PC-9 (cell line): ENCODE results near the gene SLC16A12. TPM values are rescaled to one million over a fixed set of nuclear protein-coding genes. Genes with fewer than 3 reads are reported as not detected.

Experiments used
- BruUV-seq: library from RNA; stranded (reverse); fragments of 400-500 nt; replicated peaks from 2 replicates; lab custom pipeline; 2021; lab: Mats Ljungman, UMichigan
- CTCF ChIA-PET: fragments of 300-600 bp; sonication (Branson Sonifier 250); formaldehyde crosslinking; loops from one replicate; lab custom pipeline; 2022; ENCODE audit warnings: antibody characterized with exemption; lab: Charles Lee
- POLR2A ChIA-PET: fragments of 300-600 bp; sonication (Branson Sonifier 250); formaldehyde crosslinking; loops from one replicate; lab custom pipeline; 2022; ENCODE audit warnings: antibody characterized with exemption; ENCODE audit not compliant: unreplicated experiment; lab: Charles Lee
- DNase-seq, 2 experiments: peaks; one replicate each; pipeline versions ENCODE4 v3.0.0 to v3.0.0-alpha.2; 2015 to 2022; ENCODE audit warnings: mixed read lengths in 1 of 2
- H2AFZ ChIP-seq: fragments of 200-600 bp; sonication (generic); 2 replicates; pipeline ENCODE4 v1.8.1; 2017; ENCODE audit warnings: antibody characterized with exemption
- H3F3A ChIP-seq: fragments of 200-600 bp; sonication (generic); 2 replicates; pipeline ENCODE4 v1.8.1; 2017; ENCODE audit warnings: antibody characterized with exemption, mild to moderate bottlenecking, low read depth; ENCODE audit not compliant: insufficient read depth
- H3K27ac ChIP-seq: fragments of 200-600 bp; sonication (generic); 2 replicates; pipeline ENCODE4 v1.6.1; 2016; ENCODE audit warnings: mixed run types
- H3K27me3 ChIP-seq: fragments of 200-600 bp; sonication (generic); 2 replicates; pipeline ENCODE4 v1.6.1; 2016; ENCODE audit warnings: low read depth, mixed run types; ENCODE audit not compliant: insufficient read depth
- H3K36me3 ChIP-seq: fragments of 200-600 bp; sonication (generic); 2 replicates; pipeline ENCODE4 v1.6.1; 2016; ENCODE audit warnings: low read depth, mixed run types
- H3K4me1 ChIP-seq: fragments of 200-600 bp; sonication (generic); replicated peaks from 2 replicates; pipeline ENCODE4 v1.6.1; 2016; ENCODE audit warnings: mixed run types; ENCODE audit not compliant: insufficient read depth
- H3K4me2 ChIP-seq: fragments of 200-600 bp; sonication (generic); 2 replicates; pipeline ENCODE4 v1.6.1; 2017; ENCODE audit warnings: mixed run types
- H3K4me3 ChIP-seq: fragments of 200-600 bp; sonication (generic); 2 replicates; pipeline ENCODE4 v1.6.1; 2016; ENCODE audit warnings: mixed run types
- H3K79me2 ChIP-seq: fragments of 200-600 bp; sonication (generic); 2 replicates; pipeline ENCODE4 v1.6.1; 2017; ENCODE audit warnings: low read depth, mixed run types
- H3K9me2 ChIP-seq: fragments of 200-600 bp; sonication (generic); 2 replicates; pipeline ENCODE4 v1.8.1; 2017; ENCODE audit warnings: mild to moderate bottlenecking; ENCODE audit not compliant: insufficient read depth
- H3K9me3 ChIP-seq: fragments of 200-600 bp; sonication (generic); 2 replicates; pipeline ENCODE4 v1.8.1; 2016; ENCODE audit warnings: low read depth; ENCODE audit not compliant: insufficient read depth
- H4K20me1 ChIP-seq: fragments of 200-600 bp; sonication (generic); 2 replicates; pipeline ENCODE4 v1.8.1; 2017; ENCODE audit not compliant: insufficient read depth
- CTCF ChIP-seq: fragments of 200-600 bp; sonication (generic); conservative IDR thresholded peaks from 2 replicates; pipeline ENCODE4 v1.6.1; 2017; ENCODE audit warnings: mixed run types, antibody characterized with exemption, mild to moderate bottlenecking, moderate library complexity
- EZH2 ChIP-seq: fragments of 200-600 bp; sonication (generic); IDR thresholded peaks from 2 replicates; pipeline ENCODE4 v1.8.0; 2017; ENCODE audit warnings: antibody characterized with exemption, low read depth
- intact Hi-C: fragments of 100-400 bp; cut with micrococcal nuclease; formaldehyde crosslinking; loops from one replicate; pipeline ENCODE4 v1.10.0; 2022; ENCODE audit not compliant: unreplicated experiment
- total RNA-seq: library from RNA; stranded (reverse); gene quantifications from 2 replicates; pipeline ENCODE4 v1.2.3, GENCODE V29; 2021

Gene SLC16A12
- total RNA-seq, 1 experiment from 2014 or later: 0.74 TPM

- intact Hi-C loops: no loop called here
- no peaks in the 10 kb centered on the region for H3K4me1 ChIP-seq
- ChIA-PET POLR2A (no interaction called here), CTCF (no interaction called here)
- no peaks in the 10 kb centered on the region for H3F3A ChIP-seq
- H2AFZ ChIP-seq: no peak overlapping the region
- H3K9me2 ChIP-seq: no peaks in the 10 kb centered on the region
- H3K79me2 ChIP-seq: no peaks in the 10 kb centered on the region
- no peaks in the 10 kb centered on the region for H3K9me3 ChIP-seq
- no peaks in the 10 kb centered on the region for H3K36me3 ChIP-seq
- H3K4me2 ChIP-seq: no peak overlapping the region
- H3K27ac ChIP-seq: no peak overlapping the region
- no peaks in the 10 kb centered on the region for H4K20me1 ChIP-seq
- no TSS peak for BruUV-seq
- TF ChIP-seq CTCF: no peak
- TF ChIP-seq EZH2: no peak
- H3K4me3 ChIP-seq: no peak overlapping the region
- DNase-seq: no peak
- H3K27me3 ChIP-seq: no peaks in the 10 kb centered on the region
Measured at GRCh38 chr10:89442289-89442688, 93.1 kb downstream of the SLC16A12 start.

- POLR2A ChIA-PET: no interaction called here
- intact Hi-C loops: no loop called here
- DNase-seq: no peak
Measured at GRCh38 chr10:89440226-89441009, 95.0 kb downstream of the SLC16A12 start.

GRCh38 chr10:89438525-89438924, 96.9 kb downstream of the SLC16A12 start:
- no peak for DNase-seq
- TF ChIP-seq CTCF (no peak), EZH2 (no peak)
- CTCF ChIA-PET: no interaction called here
- intact Hi-C loops: no loop called here
- Histone ChIP-seq H3K36me3 (no peaks in the 10 kb centered on the region), H3K9me2 (no peaks in the 10 kb centered on the region), H2AFZ (no peak overlapping the region), H3K79me2 (no peaks in the 10 kb centered on the region), H3K9me3 (no peaks in the 10 kb centered on the region), H3K4me3 (no peak overlapping the region), H4K20me1 (no peaks in the 10 kb centered on the region), H3K4me2 (no peak overlapping the region), H3K4me1 (no peaks in the 10 kb centered on the region), H3K27me3 (no peaks in the 10 kb centered on the region), H3K27ac (no peak overlapping the region), H3F3A (no peaks in the 10 kb centered on the region)
- no TSS peak for BruUV-seq
- POLR2A ChIA-PET: no interaction called here

More at GRCh38 chr10:89440226-89441009, 95.0 kb downstream of the SLC16A12 start:
- H3K79me2 ChIP-seq: no peaks in the 10 kb centered on the region
- no peaks in the 10 kb centered on the region for H3K36me3 ChIP-seq
- no peaks in the 10 kb centered on the region for H3F3A ChIP-seq
- H2AFZ ChIP-seq: no peak overlapping the region
- H3K9me3 ChIP-seq: no peaks in the 10 kb centered on the region
- no peaks in the 10 kb centered on the region for H4K20me1 ChIP-seq
- H3K4me2 ChIP-seq: no peak overlapping the region
- H3K27ac ChIP-seq: no peak overlapping the region
- no peaks in the 10 kb centered on the region for H3K27me3 ChIP-seq
- no peaks in the 10 kb centered on the region for H3K9me2 ChIP-seq
- H3K4me1 ChIP-seq: no peaks in the 10 kb centered on the region
- CTCF ChIA-PET: interaction anchor here (0.5 kb wide), 1 partner anchor 115 kb away, joined by 3 read pairs; no protein-coding TSS in a partner anchor
- TF ChIP-seq CTCF: no peak
- no peak for TF ChIP-seq EZH2
- no peak overlapping the region for H3K4me3 ChIP-seq
- BruUV-seq: no TSS peak
